HTR-8/SVneo (cell line): Measurements from ENCODE around the gene SDC3.

Source experiments
- DNase-seq: peaks from one replicate; pipeline ENCODE4 v3.0.0; 2011; ENCODE audit warnings: low spot score, mixed read lengths; ENCODE audit not compliant: insufficient read length
- FAIRE-seq: peaks from 2 replicates; lab custom pipeline; 2011; peaks lifted over from hg19 to GRCh38; lab: Jason Lieb, UNC

SDC3 gene

GRCh38 chr1:30929135-30929889 is 20.8 kb upstream of the SDC3 start:
- FAIRE-seq (no peak), DNase-seq (peak; percentile 53)

GRCh38 chr1:30928789-30929134 is 20.2 kb upstream of the SDC3 start:
- no peak for DNase-seq
- no peak for FAIRE-seq

- DNase-seq: no peak
- FAIRE-seq: no peak
Observed at GRCh38 chr1:30928171-30928570, 19.6 kb upstream of the SDC3 start.

- DNase-seq (no peak), FAIRE-seq (no peak)
Observed at GRCh38 chr1:30927448-30927847, 18.9 kb upstream of the SDC3 start.

- no peak for FAIRE-seq
- no peak for DNase-seq
Observed at GRCh38 chr1:30923597-30923996, 15.0 kb upstream of the SDC3 start.

- DNase-seq (no peak), FAIRE-seq (no peak)
Observed at GRCh38 chr1:30920827-30921226, 12.3 kb upstream of the SDC3 start.

- no peak for DNase-seq
- FAIRE-seq: no peak
Observed at GRCh38 chr1:30919025-30919881, 10.7 kb upstream of the SDC3 start.

GRCh38 chr1:30916296-30916695 is 7.7 kb upstream of the SDC3 start:
- FAIRE-seq: no peak
- DNase-seq: no peak

GRCh38 chr1:30915491-30916230 is 7.1 kb upstream of the SDC3 start:
- DNase-seq (no peak), FAIRE-seq (no peak)

GRCh38 chr1:30914931-30915330 is 6.4 kb upstream of the SDC3 start:
- no peak for FAIRE-seq
- no peak for DNase-seq

- FAIRE-seq: no peak
- DNase-seq: no peak
Observed at GRCh38 chr1:30914587-30914922, 6.0 kb upstream of the SDC3 start.

- DNase-seq (no peak), FAIRE-seq (no peak)
Observed at GRCh38 chr1:30912913-30913652, 4.5 kb upstream of the SDC3 start.

GRCh38 chr1:30912224-30912623 is 3.7 kb upstream of the SDC3 start:
- FAIRE-seq (no peak), DNase-seq (no peak)

- FAIRE-seq (peak; percentile 48), DNase-seq (peak; percentile 81)
Observed at GRCh38 chr1:30911059-30911954, 2.7 kb upstream of the SDC3 start.

- FAIRE-seq (no peak), DNase-seq (no peak)
Observed at GRCh38 chr1:30909365-30910068, 959 bp upstream of the SDC3 start.

- FAIRE-seq (no peak), DNase-seq (no peak)
Observed at GRCh38 chr1:30908316-30908695, 252 bp downstream of the SDC3 start.

- DNase-seq (no peak), FAIRE-seq (peak; percentile 42)
Observed at GRCh38 chr1:30907481-30908315, 860 bp downstream of the SDC3 start.
